Fibroblast of lung (primary cell): ENCODE data around the gene EMID1. TPM values are rescaled to one million over a fixed set of nuclear protein-coding genes. Genes with fewer than 3 reads are reported as not detected.

Experiments used
- DNase-seq, 2 donors: peaks; one replicate each; pipeline versions ENCODE4 v3.0.0 to v3.0.0-alpha.2; 2010; ENCODE audit warnings: low read depth in 2 of 2
- H2AFZ ChIP-seq: 2 replicates; pipeline ENCODE4 v1.5.1; 2012; ENCODE audit warnings: low read length, control low read depth, inconsistent platforms
- H3K27ac ChIP-seq: 2 replicates; pipeline ENCODE4 v1.5.1; 2011; ENCODE audit warnings: low read length, control low read depth; ENCODE audit not compliant: insufficient read depth
- H3K27me3 ChIP-seq: 2 replicates; pipeline ENCODE4 v1.5.1; 2011; ENCODE audit warnings: mild to moderate bottlenecking, low read length; ENCODE audit not compliant: control insufficient read depth, insufficient read depth
- H3K36me3 ChIP-seq: 2 replicates; pipeline ENCODE4 v1.5.1; 2011; ENCODE audit warnings: low read length; ENCODE audit not compliant: control insufficient read depth, insufficient read depth
- H3K4me1 ChIP-seq: 2 replicates; pipeline ENCODE4 v1.5.1; 2011; ENCODE audit warnings: low read length; ENCODE audit not compliant: control insufficient read depth, insufficient read depth; ENCODE audit errors: extremely low read depth
- H3K4me2 ChIP-seq: 2 replicates; pipeline ENCODE4 v1.5.1; 2011; ENCODE audit warnings: low read length, control low read depth; ENCODE audit not compliant: insufficient read depth; ENCODE audit errors: extremely low read depth
- H3K4me3 ChIP-seq, 4 experiments: fragments of 200-600 bp in 1 of 4; sonication (generic) in 1 of 4; replicated peaks in 1 of 4; 2 replicates each; pipeline ENCODE4 v1.5.1; 2011 to 2016; ENCODE audit warnings: low read length in 4 of 4, low read depth in 3 of 4, mild to moderate bottlenecking in 3 of 4, control low read depth in 2 of 4, inconsistent platforms in 1 of 4, mixed read lengths in 1 of 4; ENCODE audit not compliant: insufficient read depth in 1 of 4; ENCODE audit errors: control extremely low read depth in 1 of 4
- H3K79me2 ChIP-seq: 2 replicates; pipeline ENCODE4 v1.5.1; 2012; ENCODE audit warnings: mild to moderate bottlenecking, low read length, inconsistent platforms; ENCODE audit not compliant: control insufficient read depth, insufficient read depth
- H3K9ac ChIP-seq: 2 replicates; pipeline ENCODE4 v1.5.1; 2011; ENCODE audit warnings: mild to moderate bottlenecking, low read length, control low read depth; ENCODE audit not compliant: insufficient read depth
- H3K9me3 ChIP-seq: 2 replicates; pipeline ENCODE4 v1.5.1; 2012; ENCODE audit warnings: low read depth, low read length; ENCODE audit not compliant: control insufficient read depth, insufficient read depth
- H4K20me1 ChIP-seq: 2 replicates; pipeline ENCODE4 v1.5.1; 2011; ENCODE audit warnings: low read length; ENCODE audit not compliant: control insufficient read depth, insufficient read depth; ENCODE audit errors: extremely low read depth
- CTCF ChIP-seq, 2 donors: IDR thresholded peaks in 1 of 2; conservative IDR thresholded peaks in 1 of 2; 1 replicate in 1 of 2; 2 replicates in 1 of 2; pipeline ENCODE4 v1.5.1; 2011 to 2012; ENCODE audit warnings: low read length in 2 of 2, control low read depth in 1 of 2, inconsistent platforms in 1 of 2, low read depth in 1 of 2, mild to moderate bottlenecking in 1 of 2
- EZH2 ChIP-seq: IDR thresholded peaks from 2 replicates; pipeline ENCODE4 v1.5.1; 2012; ENCODE audit warnings: low read length, control low read depth, mild to moderate bottlenecking; ENCODE audit errors: missing control alignments
- polyA plus RNA-seq, 2 donors: library from polyadenylated mRNA; depleted of rRNA in 1 of 2; stranded (reverse) in 1 of 2; unstranded in 1 of 2; fragments of >200 nt; gene quantifications; 2 replicates each; pipeline ENCODE4 v1.2.1, GENCODE V29; 2011 to 2012; ENCODE audit warnings: missing spikeins in 1 of 2
- total RNA-seq: library from RNA; depleted of rRNA; stranded (reverse); fragments of >200 nt; gene quantifications from 2 replicates; pipeline ENCODE4 v1.2.1, GENCODE V29; 2014

The EMID1 gene
- total and polyA plus RNA-seq, 2 donors (not counting 1 experiment from before 2014, with no cell fraction given) = 0.50 TPM; not detected in 1

- Histone ChIP-seq H2AFZ (peak overlapping the region; percentile 42), H3K79me2 (peaks cover 55% of the 10 kb centered on the region), H4K20me1 (peaks cover 20% of the 10 kb centered on the region), H3K4me1 (peaks cover 27% of the 10 kb centered on the region), H3K27ac (peak overlapping the region; percentile 100), H3K4me2 (peak overlapping the region; percentile 97), H3K9ac (peak overlapping the region; percentile 100), H3K9me3 (no peaks in the 10 kb centered on the region), H3K27me3 (no peaks in the 10 kb centered on the region), H3K36me3 (peaks cover 13% of the 10 kb centered on the region), H3K4me3 (peak overlapping the region; percentile 82 to 90 (median 88))
- DNase-seq = no peak
- TF ChIP-seq CTCF (conservative IDR thresholded peaks at IDR 0.05 in 1 of 2, IDR thresholded peaks at IDR 0.05 in 1 of 2; ENCODE audit: low read depth in 1 of 2, low read length in 2 of 2) (no peak), EZH2 (no peak)
Measured at GRCh38 chr22:29267462-29267857, 61.8 kb downstream of the EMID1 start.

GRCh38 chr22:29267858-29268510 is 62.3 kb downstream of the EMID1 start, which contains the start of the genes EWSR1 and RHBDD3:
Gene EWSR1, plus strand, starts transcription at chr22:29268268. Its CDS starts 69 bp downstream, at chr22:29268337.
Gene RHBDD3, minus strand, starts transcription at chr22:29267981. Its CDS starts 2,355 bp downstream, at chr22:29265626.
- Histone ChIP-seq H3K79me2 (peaks cover 60% of the 10 kb centered on the region), H3K4me3 (peak within 1 kb of the TSS; percentile 82 to 91 (median 88)), H4K20me1 (peaks cover 20% of the 10 kb centered on the region), H3K27me3 (no peaks in the 10 kb centered on the region), H3K9ac (peak within 1 kb of the TSS; percentile 100), H2AFZ (peak within 1 kb of the TSS; percentile 93), H3K4me2 (peak within 1 kb of the TSS; percentile 100), H3K9me3 (no peaks in the 10 kb centered on the region), H3K4me1 (peaks cover 27% of the 10 kb centered on the region), H3K36me3 (peaks cover 13% of the 10 kb centered on the region), H3K27ac (peak within 1 kb of the TSS; percentile 100)
- peak; percentile 98 for DNase-seq
- TF ChIP-seq EZH2 (no peak), CTCF (conservative IDR thresholded peaks at IDR 0.05 in 1 of 2, IDR thresholded peaks at IDR 0.05 in 1 of 2; ENCODE audit: low read depth in 1 of 2, low read length in 2 of 2) (no peak)

GRCh38 chr22:29268511-29269229 is 63.0 kb downstream of the EMID1 start:
- H3K9ac ChIP-seq = peak overlapping the region; percentile 100
- peak overlapping the region; percentile 82 to 91 (median 88) for H3K4me3 ChIP-seq
- H3K27ac ChIP-seq = peak overlapping the region; percentile 100
- TF ChIP-seq CTCF (conservative IDR thresholded peaks at IDR 0.05 in 1 of 2, IDR thresholded peaks at IDR 0.05 in 1 of 2; ENCODE audit: low read depth in 1 of 2, low read length in 2 of 2) = no peak
- TF ChIP-seq EZH2 = no peak
- H3K36me3 ChIP-seq = peaks cover 13% of the 10 kb centered on the region
- H4K20me1 ChIP-seq = peaks cover 20% of the 10 kb centered on the region
- peak; percentile 70 to 78 for DNase-seq
- H3K9me3 ChIP-seq = no peaks in the 10 kb centered on the region
- no peaks in the 10 kb centered on the region for H3K27me3 ChIP-seq
- H3K79me2 ChIP-seq = peaks cover 67% of the 10 kb centered on the region
- H2AFZ ChIP-seq = no peak overlapping the region
- H3K4me2 ChIP-seq = peak overlapping the region; percentile 100
- H3K4me1 ChIP-seq = peaks cover 27% of the 10 kb centered on the region
